HepG2 (cell line): ENCODE data around the gene EPHB4. TPM values are rescaled to one million over a fixed set of nuclear protein-coding genes. Genes with fewer than 3 reads are reported as not detected.

Experiments
- ATAC-seq: fragments of 200-7000 bp; cut with Tn5 transposase; 3 replicates; pipeline ENCODE4 v1.9.1; 2020; ENCODE audit warnings: mild to moderate bottlenecking, moderate library complexity
- BruUV-seq: library from RNA; stranded (reverse); fragments of 400-500 nt; replicated peaks from 2 replicates; lab custom pipeline; 2021; lab: Mats Ljungman, UMichigan
- CTCF ChIA-PET: fragments of 300-600 bp; formaldehyde crosslinking; extraction: SDS; loops from one replicate; lab custom pipeline; 2021; ENCODE audit warnings: low total read pairs, inconsistent platforms, low intra/inter-chr PET ratio; lab: Yijun Ruan, JAX
- POLR2A ChIA-PET: fragments of 350-600 bp; sonication (Branson Sonifier 250); formaldehyde crosslinking; loops from one replicate; lab custom pipeline; 2020; ENCODE audit warnings: antibody characterized with exemption, inconsistent platforms; lab: Yijun Ruan, JAX
- DNase-seq: peaks from one replicate; pipeline ENCODE4 v3.0.0-alpha.2; 2015; ENCODE audit warnings: low spot score
- FAIRE-seq: peaks from 3 replicates; lab custom pipeline; 2011; peaks lifted over from hg19 to GRCh38; lab: Jason Lieb, UNC
- H2AFZ ChIP-seq: one replicate; pipeline ENCODE4 v1.6.1; 2011; ENCODE audit warnings: low read length, inconsistent platforms
- H3K27ac ChIP-seq: fragments of 300-600 bp; 3 replicates; pipeline ENCODE4 v1.8.0; 2011; ENCODE audit warnings: mixed run types, mild to moderate bottlenecking, mixed read lengths, low read length, inconsistent platforms; ENCODE audit not compliant: insufficient read depth; ENCODE audit errors: extremely low read length
- H3K27me3 ChIP-seq, 2 experiments: fragments of 200-600 bp in 1 of 2; 2 replicates in 1 of 2; 3 replicates in 1 of 2; pipeline versions ENCODE4 v1.6.0 to v1.8.0; 2011; ENCODE audit warnings: low read length in 2 of 2, mild to moderate bottlenecking in 2 of 2, moderate library complexity in 2 of 2, inconsistent platforms in 1 of 2; ENCODE audit not compliant: insufficient read depth in 2 of 2, control insufficient read depth in 1 of 2
- H3K36me3 ChIP-seq, 2 experiments: fragments of 200-600 bp in 1 of 2; replicated peaks in 1 of 2; 2 replicates in 1 of 2; 3 replicates in 1 of 2; pipeline versions ENCODE4 v1.5.1 to v1.8.0; 2011; ENCODE audit warnings: low read length in 2 of 2, inconsistent platforms in 1 of 2; ENCODE audit not compliant: insufficient read depth in 2 of 2, control insufficient read depth in 1 of 2
- H3K4me1 ChIP-seq: 2 replicates; pipeline ENCODE4 v1.5.1; 2012; ENCODE audit warnings: low read length, inconsistent platforms; ENCODE audit not compliant: insufficient read depth
- H3K4me2 ChIP-seq: 2 replicates; pipeline ENCODE4 v1.6.0; 2011; ENCODE audit warnings: low read depth, low read length, inconsistent platforms
- H3K4me3 ChIP-seq, 3 experiments: fragments of 200-600 bp in 1 of 3; sonication (generic), shearing (Covaris generic) in 1 of 3; replicated peaks in 1 of 3; 2 replicates each; pipeline ENCODE4 v1.5.1; 2011 to 2016; ENCODE audit warnings: low read length in 3 of 3, inconsistent platforms in 2 of 3, low read depth in 2 of 3, mild to moderate bottlenecking in 2 of 3, control low read depth in 1 of 3, mixed read lengths in 1 of 3; ENCODE audit not compliant: insufficient read depth in 1 of 3
- H3K79me2 ChIP-seq: one replicate; pipeline ENCODE4 v1.6.1; 2011; ENCODE audit warnings: low read length, inconsistent platforms; ENCODE audit not compliant: insufficient read depth
- H3K9ac ChIP-seq: 2 replicates; pipeline ENCODE4 v1.6.0; 2011; ENCODE audit warnings: mild to moderate bottlenecking, low read depth, low read length, inconsistent platforms; ENCODE audit not compliant: insufficient read depth
- H3K9me3 ChIP-seq: 2 replicates; pipeline ENCODE4 v1.5.1; 2012; ENCODE audit warnings: mild to moderate bottlenecking, low read length
- H4K20me1 ChIP-seq: 2 replicates; pipeline ENCODE4 v1.6.0; 2011; ENCODE audit warnings: inconsistent platforms, mild to moderate bottlenecking, low read length, moderate library complexity; ENCODE audit not compliant: insufficient read depth
- ATAD3A ChIP-seq: sonication (generic); formaldehyde crosslinking; IDR thresholded peaks from 2 replicates; pipeline ENCODE4 v1.4.0; 2020; ENCODE audit warnings: missing genetic modification reagents
- DPF2 ChIP-seq: sonication (generic); formaldehyde crosslinking; IDR thresholded peaks from 2 replicates; pipeline ENCODE4 v1.4.0; 2020; ENCODE audit warnings: mild to moderate bottlenecking, low read depth, missing genetic modification reagents, borderline replicate concordance
- GABPA ChIP-seq, 2 experiments: IDR thresholded peaks; 2 replicates each; pipeline ENCODE4 v1.6.1; 2011 to 2016; ENCODE audit warnings: low read depth in 2 of 2, low read length in 1 of 2, missing biosample characterization in 1 of 2, missing genetic modification characterization in 1 of 2
- IKZF5 ChIP-seq: IDR thresholded peaks from 2 replicates; pipeline ENCODE4 v1.6.1; 2018; ENCODE audit warnings: missing genetic modification reagents, mild to moderate bottlenecking, missing compliant biosample characterization
- MED8 ChIP-seq: sonication (generic); formaldehyde crosslinking; IDR thresholded peaks from 2 replicates; pipeline ENCODE4 v1.8.1; 2023; ENCODE audit warnings: mild to moderate bottlenecking, missing genetic modification reagents; ENCODE audit not compliant: insufficient replicate concordance
- MIER3 ChIP-seq: IDR thresholded peaks from 2 replicates; pipeline ENCODE4 v1.6.1; 2016; ENCODE audit warnings: missing compliant biosample characterization, borderline replicate concordance
- SMYD3 ChIP-seq: sonication (generic); formaldehyde crosslinking; IDR thresholded peaks from 2 replicates; pipeline ENCODE4 v1.8.1; 2023; ENCODE audit warnings: mild to moderate bottlenecking, missing genetic modification reagents
- ZNF143 ChIP-seq: sonication (generic); formaldehyde crosslinking; IDR thresholded peaks from 2 replicates; pipeline ENCODE4 v1.4.0; 2020; ENCODE audit warnings: missing genetic modification reagents
- ZNF382 ChIP-seq: sonication (generic); formaldehyde crosslinking; IDR thresholded peaks from 2 replicates; pipeline ENCODE4 v1.5.0; 2020; ENCODE audit warnings: missing genetic modification reagents, mild to moderate bottlenecking, borderline replicate concordance
- ZNF574 ChIP-seq: sonication (generic); formaldehyde crosslinking; IDR thresholded peaks from 2 replicates; pipeline ENCODE4 v1.4.0; 2020; ENCODE audit warnings: missing genetic modification reagents
- ZNF83 ChIP-seq: sonication (generic); formaldehyde crosslinking; IDR thresholded peaks from 2 replicates; pipeline ENCODE4 v1.4.0; 2020; ENCODE audit warnings: missing genetic modification reagents, mild to moderate bottlenecking, borderline replicate concordance
- WGBS: methylation state at CpG from one replicate; pipeline ENCODE4 v1.1.6; 2017; ENCODE audit warnings: low lambda C conversion rate; 5-methylcytosine and 5-hydroxymethylcytosine counted together
- in situ Hi-C: cut with HindIII; loops from 2 replicates; pipeline ENCODE4 v1.10.0; 2017; ENCODE audit warnings: low pct_unique_long_range_greater_than_20kb; ENCODE audit not compliant: extremely low pct_ligation_motif_present
- intact Hi-C: fragments of 100-400 bp; cut with micrococcal nuclease; formaldehyde crosslinking; loops from one replicate; pipeline ENCODE4 v1.10.0; 2022; ENCODE audit not compliant: unreplicated experiment
- polyA plus RNA-seq, 8 experiments: library from polyadenylated mRNA; depleted of rRNA in 3 of 8; stranded (reverse) in 7 of 8; unstranded in 1 of 8; fragments of >200 nt; fragmentation: Illumina TruSeq in 4 of 8; extraction: Trizol in 4 of 8; gene quantifications; 2 replicates each; pipeline versions ENCODE4 v1.2.1 to v1.2.3, GENCODE V29; 2011 to 2016; ENCODE audit warnings: low read depth in 4 of 8, missing spikeins in 1 of 8, mixed read lengths in 1 of 8; ENCODE audit not compliant: insufficient read depth in 1 of 8
- total RNA-seq, 5 experiments: library from RNA; depleted of rRNA; stranded (reverse); fragments of >200 nt; fragmentation: Illumina TruSeq; extraction: Trizol; gene quantifications; 2 replicates each; pipeline ENCODE4 v1.2.3, GENCODE V29; 2016; ENCODE audit warnings: low read depth in 1 of 5
- TF ChIP-seq, protein P1 (sequence below): sonication (generic); formaldehyde crosslinking; IDR thresholded peaks from 2 replicates; pipeline ENCODE4 v1.4.0; 2020; ENCODE audit warnings: missing genetic modification reagents
- TF ChIP-seq, protein P2 (sequence below): sonication (generic); formaldehyde crosslinking; IDR thresholded peaks from 2 replicates; pipeline ENCODE4 v1.5.0; 2020; ENCODE audit warnings: missing genetic modification reagents
- TF ChIP-seq, protein P3 (sequence below): sonication (generic); formaldehyde crosslinking; conservative IDR thresholded peaks from 2 replicates; pipeline ENCODE4 v1.8.1; 2023; ENCODE audit warnings: missing genetic modification reagents

The EPHB4 gene
- total and polyA plus RNA-seq, 2 of the 13 experiments (the other 11 are each of a cell fraction or from before 2014, with no cell fraction given): 61.4 to 69.6 TPM

GRCh38 chr7:100765250-100765649, 62.1 kb downstream of the EPHB4 start:
- Histone ChIP-seq H3K4me3 (no peak overlapping the region), H3K9ac (no peak overlapping the region), H3K4me2 (no peak overlapping the region), H2AFZ (no peak overlapping the region), H3K27ac (no peak overlapping the region), H3K4me1 (peaks cover 14% of the 10 kb centered on the region), H3K79me2 (no peaks in the 10 kb centered on the region), H3K36me3 (no peaks in the 10 kb centered on the region), H3K27me3 (peaks cover 0 to 21% of the 10 kb centered on the region in 2 experiments; a peak in 3 of 5 replicates), H3K9me3 (no peaks in the 10 kb centered on the region), H4K20me1 (no peaks in the 10 kb centered on the region)
- ChIA-PET CTCF (no interaction called here), POLR2A (no interaction called here)
- FAIRE-seq: no peak
- 59% methylated on average over 16 of the region's 16 CpGs for WGBS
- DNase-seq: no peak
- intact Hi-C loops (no loop called here), in situ Hi-C loops (loop anchor here (25.0 kb wide), 1 partner anchor 297 kb away; no protein-coding TSS in a partner anchor)
- BruUV-seq: no TSS peak
- no peak for ATAC-seq
- TF ChIP-seq ATAD3A (no peak), SMYD3 (no peak), MED8 (CRISPR knock-in tag) (no peak), ZNF382 (CRISPR knock-in tag) (no peak), GABPA (IDR thresholded peaks at IDR 0.05; ENCODE audit: low read depth, low read length) (no peak), GABPA (CRISPR knock-in tag; IDR thresholded peaks at IDR 0.05; ENCODE audit: low read depth) (no peak), IKZF5 (CRISPR knock-in tag) (no peak), DPF2 (CRISPR knock-in tag) (no peak), ZNF83 (no peak), MIER3 (CRISPR knock-in tag) (no peak), ZNF143 (CRISPR knock-in tag) (no peak), ZNF574 (CRISPR knock-in tag) (no peak)
- TF ChIP-seq, protein P1, sequence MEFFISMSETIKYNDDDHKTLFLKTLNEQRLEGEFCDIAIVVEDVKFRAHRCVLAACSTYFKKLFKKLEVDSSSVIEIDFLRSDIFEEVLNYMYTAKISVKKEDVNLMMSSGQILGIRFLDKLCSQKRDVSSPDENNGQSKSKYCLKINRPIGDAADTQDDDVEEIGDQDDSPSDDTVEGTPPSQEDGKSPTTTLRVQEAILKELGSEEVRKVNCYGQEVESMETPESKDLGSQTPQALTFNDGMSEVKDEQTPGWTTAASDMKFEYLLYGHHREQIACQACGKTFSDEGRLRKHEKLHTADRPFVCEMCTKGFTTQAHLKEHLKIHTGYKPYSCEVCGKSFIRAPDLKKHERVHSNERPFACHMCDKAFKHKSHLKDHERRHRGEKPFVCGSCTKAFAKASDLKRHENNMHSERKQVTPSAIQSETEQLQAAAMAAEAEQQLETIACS (CRISPR knock-in tag): no peak
- TF ChIP-seq, protein P2, sequence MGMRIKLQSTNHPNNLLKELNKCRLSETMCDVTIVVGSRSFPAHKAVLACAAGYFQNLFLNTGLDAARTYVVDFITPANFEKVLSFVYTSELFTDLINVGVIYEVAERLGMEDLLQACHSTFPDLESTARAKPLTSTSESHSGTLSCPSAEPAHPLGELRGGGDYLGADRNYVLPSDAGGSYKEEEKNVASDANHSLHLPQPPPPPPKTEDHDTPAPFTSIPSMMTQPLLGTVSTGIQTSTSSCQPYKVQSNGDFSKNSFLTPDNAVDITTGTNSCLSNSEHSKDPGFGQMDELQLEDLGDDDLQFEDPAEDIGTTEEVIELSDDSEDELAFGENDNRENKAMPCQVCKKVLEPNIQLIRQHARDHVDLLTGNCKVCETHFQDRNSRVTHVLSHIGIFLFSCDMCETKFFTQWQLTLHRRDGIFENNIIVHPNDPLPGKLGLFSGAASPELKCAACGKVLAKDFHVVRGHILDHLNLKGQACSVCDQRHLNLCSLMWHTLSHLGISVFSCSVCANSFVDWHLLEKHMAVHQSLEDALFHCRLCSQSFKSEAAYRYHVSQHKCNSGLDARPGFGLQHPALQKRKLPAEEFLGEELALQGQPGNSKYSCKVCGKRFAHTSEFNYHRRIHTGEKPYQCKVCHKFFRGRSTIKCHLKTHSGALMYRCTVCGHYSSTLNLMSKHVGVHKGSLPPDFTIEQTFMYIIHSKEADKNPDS: no peak
- TF ChIP-seq, protein P3, sequence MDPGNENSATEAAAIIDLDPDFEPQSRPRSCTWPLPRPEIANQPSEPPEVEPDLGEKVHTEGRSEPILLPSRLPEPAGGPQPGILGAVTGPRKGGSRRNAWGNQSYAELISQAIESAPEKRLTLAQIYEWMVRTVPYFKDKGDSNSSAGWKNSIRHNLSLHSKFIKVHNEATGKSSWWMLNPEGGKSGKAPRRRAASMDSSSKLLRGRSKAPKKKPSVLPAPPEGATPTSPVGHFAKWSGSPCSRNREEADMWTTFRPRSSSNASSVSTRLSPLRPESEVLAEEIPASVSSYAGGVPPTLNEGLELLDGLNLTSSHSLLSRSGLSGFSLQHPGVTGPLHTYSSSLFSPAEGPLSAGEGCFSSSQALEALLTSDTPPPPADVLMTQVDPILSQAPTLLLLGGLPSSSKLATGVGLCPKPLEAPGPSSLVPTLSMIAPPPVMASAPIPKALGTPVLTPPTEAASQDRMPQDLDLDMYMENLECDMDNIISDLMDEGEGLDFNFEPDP (CRISPR knock-in tag): no peak
